ENCODE measurements around the gene FNIP1.

The FNIP1 gene

GRCh38 chr5:131749138-131749537 is 47.7 kb downstream of the FNIP1 start:
- DNase-seq (ENCODE audit: low read depth) = no peak
- no peak overlapping the region for H3K4me3 ChIP-seq (ENCODE audit: control insufficient read depth, low read depth, low read length)
- TF ChIP-seq CTCF (IDR thresholded peaks at IDR 0.05; ENCODE audit: control insufficient read depth, insufficient read depth, low read depth, low read length, missing control alignments) = no peak

- no peak overlapping the region for H3K4me3 ChIP-seq (ENCODE audit: control insufficient read depth, low read depth, low read length)
- no peak for TF ChIP-seq CTCF (IDR thresholded peaks at IDR 0.05; ENCODE audit: control insufficient read depth, insufficient read depth, low read depth, low read length, missing control alignments)
- no peak for DNase-seq (ENCODE audit: low read depth)
These were observed 49.4 kb downstream of the FNIP1 start for GRCh38 chr5:131747180-131748105.

- H3K4me3 ChIP-seq (ENCODE audit: control insufficient read depth, low read depth, low read length) = no peak overlapping the region
These were observed 50.4 kb downstream of the FNIP1 start for GRCh38 chr5:131746423-131746822.

GRCh38 chr5:131745703-131746102 is 51.1 kb downstream of the FNIP1 start:
- H3K4me3 ChIP-seq (ENCODE audit: control insufficient read depth, low read depth, low read length) = no peak overlapping the region
- no peak for DNase-seq (ENCODE audit: low read depth)
- no peak for TF ChIP-seq CTCF (IDR thresholded peaks at IDR 0.05; ENCODE audit: control insufficient read depth, insufficient read depth, low read depth, low read length, missing control alignments)

More at GRCh38 chr5:131746423-131746822, 50.4 kb downstream of the FNIP1 start:
- DNase-seq (ENCODE audit: low read depth) = no peak
- TF ChIP-seq CTCF (IDR thresholded peaks at IDR 0.05; ENCODE audit: control insufficient read depth, insufficient read depth, low read depth, low read length, missing control alignments) = no peak

GRCh38 chr5:131745155-131745554 is 51.7 kb downstream of the FNIP1 start:
- no peak for DNase-seq (ENCODE audit: low read depth)
- TF ChIP-seq CTCF (IDR thresholded peaks at IDR 0.05; ENCODE audit: control insufficient read depth, insufficient read depth, low read depth, low read length, missing control alignments) = no peak
- no peak overlapping the region for H3K4me3 ChIP-seq (ENCODE audit: control insufficient read depth, low read depth, low read length)

GRCh38 chr5:131740477-131740876 is 56.3 kb downstream of the FNIP1 start:
- H3K4me3 ChIP-seq (ENCODE audit: control insufficient read depth, low read depth, low read length) = no peak overlapping the region
- DNase-seq (ENCODE audit: low read depth) = no peak
- no peak for TF ChIP-seq CTCF (IDR thresholded peaks at IDR 0.05; ENCODE audit: control insufficient read depth, insufficient read depth, low read depth, low read length, missing control alignments)

Data from AG09309 (cell line).